NCI-H460 (cell line): ENCODE data around the gene TMEM30B. TPM values are rescaled to one million over a fixed set of nuclear protein-coding genes. Genes with fewer than 3 reads are reported as not detected.

Experiments used
- DNase-seq: peaks from one replicate; pipeline ENCODE4 v3.0.0-alpha.2; 2016; ENCODE audit warnings: low read depth; ENCODE audit errors: extremely low read depth
- total RNA-seq: library from RNA; depleted of rRNA; stranded (reverse); fragments of >200 nt; shearing (Covaris generic); gene quantifications from 2 replicates; pipeline ENCODE4 v1.2.3, GENCODE V29; 2014; rRNA removed

Gene TMEM30B
- total RNA-seq, 1 experiment from 2014 or later, result not detected

DNA sequence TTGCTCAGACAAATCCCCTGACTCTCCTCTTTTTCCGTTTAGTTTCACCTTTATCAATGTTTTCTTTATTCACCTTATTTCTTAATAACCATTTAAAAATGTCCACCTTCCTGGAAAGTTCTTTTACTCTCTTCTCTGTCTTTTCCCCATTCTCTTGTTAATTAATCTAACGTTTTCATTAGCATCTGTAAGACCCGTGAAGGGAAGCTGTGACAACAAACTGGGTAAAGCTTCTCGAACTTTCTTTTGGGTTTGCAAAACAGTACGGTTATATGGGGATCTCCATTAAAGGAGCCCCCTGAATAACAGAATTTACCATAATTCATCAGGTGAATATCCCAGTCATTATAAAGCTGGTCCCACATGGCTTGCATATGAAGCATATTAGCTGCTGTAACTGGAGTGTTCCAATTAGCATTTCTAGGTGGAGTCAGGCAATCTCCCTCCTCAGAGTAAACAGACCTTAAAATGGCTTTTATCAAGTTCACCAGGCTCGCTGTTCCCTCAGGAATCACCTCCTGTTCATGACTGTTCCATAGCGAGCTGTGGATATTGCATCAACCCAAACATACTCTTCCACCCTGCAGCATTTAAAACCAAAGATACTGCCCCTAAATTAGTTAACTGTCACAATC lies 42.4 kb downstream of the TMEM30B start:
- no peak for DNase-seq

DNA sequence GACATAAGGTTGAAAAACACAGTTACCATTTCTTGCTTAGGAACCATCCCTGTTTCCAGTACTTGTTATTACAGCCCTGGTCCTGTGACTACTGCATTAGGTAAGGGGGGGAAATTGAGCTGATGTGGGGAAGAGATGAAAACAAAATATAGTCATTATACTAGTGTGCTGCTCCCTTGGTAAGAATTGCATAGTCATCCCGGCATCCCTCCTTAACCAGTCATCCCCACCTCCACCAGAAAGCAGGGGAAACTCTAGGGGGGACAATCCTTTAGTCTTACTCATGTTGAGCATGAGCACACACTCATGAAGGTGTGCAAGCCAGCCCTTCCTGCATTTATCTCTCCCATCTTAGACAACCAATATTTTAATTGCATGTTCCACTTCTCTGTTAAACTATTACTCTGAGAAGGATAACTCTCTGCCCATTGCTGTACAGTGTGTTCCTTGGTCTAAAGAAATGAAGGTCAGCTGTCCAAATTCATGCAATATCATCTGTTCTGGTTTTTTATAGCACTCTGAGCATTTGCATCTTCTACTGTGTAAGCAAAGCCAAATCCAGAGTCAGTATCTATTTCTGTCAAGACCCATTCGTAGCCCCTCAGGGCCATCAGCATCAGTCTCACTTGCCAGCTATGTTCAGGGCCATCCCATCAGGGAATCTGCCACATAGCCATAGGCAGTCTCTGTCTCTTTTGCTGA lies 46.8 kb downstream of the TMEM30B start:
- DNase-seq, result no peak

- DNase-seq, result no peak
These were observed 47.6 kb downstream of the TMEM30B start for GRCh38 chr14:61233436-61233956.

DNA sequence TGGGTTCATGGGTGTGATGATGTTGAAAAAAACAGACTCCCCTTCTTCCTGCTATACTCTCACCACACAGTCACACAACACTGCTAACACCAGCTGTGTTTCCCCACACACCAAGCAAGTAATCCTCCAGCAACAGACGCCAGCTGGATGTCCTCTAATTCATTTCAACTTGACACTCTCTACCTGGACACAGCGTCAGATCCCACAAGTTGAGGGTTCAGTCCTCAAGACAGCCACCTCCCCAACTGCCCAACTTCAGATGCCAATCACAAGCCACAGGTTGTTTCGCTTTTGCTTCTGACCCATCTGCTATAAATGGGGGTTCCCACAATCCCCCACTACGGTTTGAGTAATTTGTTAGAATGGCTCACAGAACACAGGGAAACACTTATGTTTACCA lies 49.3 kb downstream of the TMEM30B start:
- no peak for DNase-seq

DNA sequence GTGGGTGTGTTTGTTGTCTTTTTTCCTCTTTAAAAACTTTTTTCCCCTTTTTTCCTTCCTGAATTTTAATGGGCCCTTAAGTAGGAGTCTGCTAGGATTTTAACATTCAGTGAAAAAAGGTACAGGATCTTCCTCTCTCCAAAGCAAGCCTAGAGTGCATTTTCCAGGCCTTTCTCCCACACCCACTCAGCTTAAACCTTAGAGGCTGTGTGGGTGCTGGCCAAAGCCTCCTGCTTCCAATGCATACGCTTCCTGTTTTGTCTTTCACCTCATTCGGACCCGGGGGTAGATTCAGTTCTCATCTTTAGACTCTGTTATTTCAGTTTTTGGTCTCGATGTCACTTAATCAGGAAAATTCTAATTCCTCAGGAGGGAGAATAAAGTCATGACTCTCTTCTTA lies 51.2 kb downstream of the TMEM30B start:
- DNase-seq, result no peak

- no peak for DNase-seq
These were observed 51.7 kb downstream of the TMEM30B start for GRCh38 chr14:61229475-61229888.

DNA sequence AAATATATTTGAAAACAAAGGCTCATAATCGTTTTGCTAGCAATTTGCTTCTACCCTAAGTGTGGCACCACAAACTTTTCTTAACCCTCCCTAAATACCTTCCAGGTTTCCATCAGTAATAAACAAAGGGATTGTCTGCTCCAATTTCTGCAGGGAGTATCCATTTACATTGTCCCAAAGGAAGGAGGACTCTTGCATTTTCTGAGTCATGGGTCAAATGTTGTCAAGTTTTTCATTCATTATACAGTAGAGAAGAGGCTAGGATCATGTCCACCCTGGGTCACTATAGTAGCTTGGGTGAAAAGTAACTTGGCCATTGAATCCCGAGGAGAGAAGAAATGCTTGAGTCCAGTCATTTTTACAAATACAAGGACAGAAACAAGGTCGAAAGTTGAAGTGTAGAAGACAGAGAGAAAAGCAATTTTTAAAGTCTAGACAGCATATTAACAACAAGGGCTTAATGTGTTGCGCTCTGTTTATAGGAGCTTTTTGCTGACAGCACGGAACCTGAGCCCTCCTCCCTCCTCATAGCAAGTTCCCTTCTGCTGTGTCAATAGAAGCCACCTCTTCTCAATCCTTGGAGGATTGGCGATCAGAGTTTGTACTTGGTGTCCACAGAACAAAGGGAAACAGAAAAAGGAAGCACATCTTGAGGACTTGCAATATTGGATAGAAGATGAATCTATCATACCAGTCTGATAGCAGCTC lies 53.1 kb downstream of the TMEM30B start:
- no peak for DNase-seq

Other genes with a start within 250 kb of the TMEM30B start
- gene PRKCH, start 40.2 kb upstream of the TMEM30B start, total RNA-seq, result 2.3 and 2.5 TPM in 2 replicates